Thyroid gland (tissue), 4 donors: ENCODE data around the gene SMIM24.

Experiments used
- CTCF ChIP-seq, 6 experiments: fragments of 200-600 bp in 3 of 6; fragments of 450-650 bp in 3 of 6; sonication (generic) in 3 of 6; IDR thresholded peaks; one replicate each; pipeline ENCODE4 v1.5.1; 2016 to 2019; ENCODE audit warnings: antibody characterized with exemption in 6 of 6, mild to moderate bottlenecking in 2 of 6, inconsistent platforms in 1 of 6, moderate library complexity in 1 of 6
- POLR2A ChIP-seq, 2 donors: fragments of 450-650 bp; IDR thresholded peaks; one replicate each; pipeline ENCODE4 v1.6.1; 2017; ENCODE audit warnings: antibody characterized with exemption in 2 of 2, mild to moderate bottlenecking in 2 of 2, moderate library complexity in 1 of 2

GRCh38 chr19:3528080-3528479 lies 47.8 kb upstream of the SMIM24 start:
- no peak for TF ChIP-seq POLR2A (IDR thresholded peaks at IDR 0.05)
- no peak for TF ChIP-seq CTCF (IDR thresholded peaks at IDR 0.05)
